Suprapubic skin (tissue), 4 donors: ENCODE results near the gene CELSR1.

Experiments
- POLR2A ChIP-seq, 2 donors: fragments of 450-650 bp; IDR thresholded peaks; one replicate each; pipeline ENCODE4 v1.6.1; 2017; ENCODE audit warnings: antibody characterized with exemption in 2 of 2, mild to moderate bottlenecking in 2 of 2, moderate library complexity in 2 of 2
- POLR2AphosphoS5 ChIP-seq, 3 donors: sonication (generic); formaldehyde crosslinking; IDR thresholded peaks; one replicate each; pipeline ENCODE4 v1.6.1; 2017; ENCODE audit warnings: antibody characterized with exemption in 3 of 3
- TF ChIP-seq, protein P1 (sequence below), 2 donors: fragments of 200-600 bp in 1 of 2; fragments of 450-650 bp in 1 of 2; sonication (generic) in 1 of 2; IDR thresholded peaks; one replicate each; pipeline ENCODE4 v1.5.1; 2016 to 2019; ENCODE audit warnings: antibody characterized with exemption in 2 of 2, mild to moderate bottlenecking in 1 of 2, moderate library complexity in 1 of 2

DNA sequence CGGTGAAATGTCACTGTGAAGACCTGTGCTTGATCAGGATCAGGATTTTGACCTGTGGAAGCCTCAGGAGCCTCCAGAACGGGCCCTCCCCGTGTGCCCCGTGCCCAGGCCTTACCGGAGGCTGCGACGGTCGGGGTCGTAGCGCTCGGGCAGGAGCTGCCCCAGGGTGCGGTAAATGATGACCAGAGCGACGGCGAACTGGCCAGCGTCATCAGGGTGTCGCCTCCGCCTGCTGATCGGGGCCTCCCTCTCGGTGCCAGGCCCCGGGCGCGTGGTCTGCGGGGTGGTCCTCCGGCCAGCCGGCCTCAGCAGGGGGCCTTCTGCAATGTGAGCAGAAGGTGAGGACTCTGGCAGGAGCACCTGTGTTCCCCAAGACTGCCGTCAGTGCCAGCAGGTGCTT is 155.7 kb downstream of the CELSR1 start:
- TF ChIP-seq, protein P1, sequence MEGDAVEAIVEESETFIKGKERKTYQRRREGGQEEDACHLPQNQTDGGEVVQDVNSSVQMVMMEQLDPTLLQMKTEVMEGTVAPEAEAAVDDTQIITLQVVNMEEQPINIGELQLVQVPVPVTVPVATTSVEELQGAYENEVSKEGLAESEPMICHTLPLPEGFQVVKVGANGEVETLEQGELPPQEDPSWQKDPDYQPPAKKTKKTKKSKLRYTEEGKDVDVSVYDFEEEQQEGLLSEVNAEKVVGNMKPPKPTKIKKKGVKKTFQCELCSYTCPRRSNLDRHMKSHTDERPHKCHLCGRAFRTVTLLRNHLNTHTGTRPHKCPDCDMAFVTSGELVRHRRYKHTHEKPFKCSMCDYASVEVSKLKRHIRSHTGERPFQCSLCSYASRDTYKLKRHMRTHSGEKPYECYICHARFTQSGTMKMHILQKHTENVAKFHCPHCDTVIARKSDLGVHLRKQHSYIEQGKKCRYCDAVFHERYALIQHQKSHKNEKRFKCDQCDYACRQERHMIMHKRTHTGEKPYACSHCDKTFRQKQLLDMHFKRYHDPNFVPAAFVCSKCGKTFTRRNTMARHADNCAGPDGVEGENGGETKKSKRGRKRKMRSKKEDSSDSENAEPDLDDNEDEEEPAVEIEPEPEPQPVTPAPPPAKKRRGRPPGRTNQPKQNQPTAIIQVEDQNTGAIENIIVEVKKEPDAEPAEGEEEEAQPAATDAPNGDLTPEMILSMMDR (IDR thresholded peaks at IDR 0.05), result no peak
- TF ChIP-seq POLR2A (IDR thresholded peaks at IDR 0.05), result no peak
- TF ChIP-seq POLR2AphosphoS5 (IDR thresholded peaks at IDR 0.05), result no peak
